ENCODE data around the gene PLA2G4E.

PLA2G4E gene

GRCh38 chr15:42057799-42058646, 37.2 kb upstream of the PLA2G4E start:
- Histone ChIP-seq H3K27me3 (replicated peaks; ENCODE audit: control insufficient read depth, insufficient read depth, low read length) (no peaks in the 10 kb centered on the region; the same call in none of the 2 replicates), H3K36me3 (ENCODE audit: control insufficient read depth, insufficient read depth, low read length) (no peaks in the 10 kb centered on the region), H3K4me3 (replicated peaks; ENCODE audit: low read depth, low read length) (no peak overlapping the region)
- TF ChIP-seq CTCF (IDR thresholded peaks at IDR 0.05; ENCODE audit: insufficient read depth, low read length, poor library complexity, severe bottlenecking): no peak
- DNase-seq (ENCODE audit: extremely low read depth, insufficient read length): no peak

GRCh38 chr15:42056934-42057798, 36.3 kb upstream of the PLA2G4E start:
- peak; percentile 62 for TF ChIP-seq CTCF (IDR thresholded peaks at IDR 0.05; ENCODE audit: insufficient read depth, low read length, poor library complexity, severe bottlenecking)
- peak; percentile 49 for DNase-seq (ENCODE audit: extremely low read depth, insufficient read length)
- Histone ChIP-seq H3K36me3 (ENCODE audit: control insufficient read depth, insufficient read depth, low read length) (no peaks in the 10 kb centered on the region), H3K4me3 (replicated peaks; ENCODE audit: low read depth, low read length) (peak overlapping the region; percentile 31), H3K27me3 (replicated peaks; ENCODE audit: control insufficient read depth, insufficient read depth, low read length) (no peaks in the 10 kb centered on the region; the same call in none of the 2 replicates)

GRCh38 chr15:42053914-42054313, 33.1 kb upstream of the PLA2G4E start:
- no peak for DNase-seq (ENCODE audit: extremely low read depth, insufficient read length)
- no peaks in the 10 kb centered on the region; the same call in none of the 2 replicates for H3K27me3 ChIP-seq (replicated peaks; ENCODE audit: control insufficient read depth, insufficient read depth, low read length)
- H3K36me3 ChIP-seq (ENCODE audit: control insufficient read depth, insufficient read depth, low read length): no peaks in the 10 kb centered on the region
- H3K4me3 ChIP-seq (replicated peaks; ENCODE audit: low read depth, low read length): no peak overlapping the region
- TF ChIP-seq CTCF (IDR thresholded peaks at IDR 0.05; ENCODE audit: insufficient read depth, low read length, poor library complexity, severe bottlenecking): no peak

GRCh38 chr15:42053010-42053409, 32.2 kb upstream of the PLA2G4E start:
- no peak for TF ChIP-seq CTCF (IDR thresholded peaks at IDR 0.05; ENCODE audit: insufficient read depth, low read length, poor library complexity, severe bottlenecking)
- no peak overlapping the region for H3K4me3 ChIP-seq (replicated peaks; ENCODE audit: low read depth, low read length)
- H3K27me3 ChIP-seq (replicated peaks; ENCODE audit: control insufficient read depth, insufficient read depth, low read length): no peaks in the 10 kb centered on the region; the same call in none of the 2 replicates
- no peak for DNase-seq (ENCODE audit: extremely low read depth, insufficient read length)
- H3K36me3 ChIP-seq (ENCODE audit: control insufficient read depth, insufficient read depth, low read length): no peaks in the 10 kb centered on the region

- Histone ChIP-seq H3K36me3 (ENCODE audit: control insufficient read depth, insufficient read depth, low read length) (no peaks in the 10 kb centered on the region), H3K27me3 (replicated peaks; ENCODE audit: control insufficient read depth, insufficient read depth, low read length) (no peaks in the 10 kb centered on the region; the same call in none of the 2 replicates), H3K4me3 (replicated peaks; ENCODE audit: low read depth, low read length) (no peak overlapping the region)
- DNase-seq (ENCODE audit: extremely low read depth, insufficient read length): no peak
- TF ChIP-seq CTCF (IDR thresholded peaks at IDR 0.05; ENCODE audit: insufficient read depth, low read length, poor library complexity, severe bottlenecking): no peak
These were observed 29.8 kb upstream of the PLA2G4E start for GRCh38 chr15:42050484-42051255.
